GM18951 (cell line): ENCODE data around the gene UBXN7.
A peak's percentile ranks its signal among the peaks of the same experiment; 100 is the strongest.
"Not testable (repeated sequence)": the region's sequence is repeated elsewhere in the genome, so short reads cannot be mapped to it uniquely, and the experiment has no call there.

Experiments used
- POLR2A ChIP-seq: IDR thresholded peaks from 4 replicates; pipeline ENCODE4 v1.6.1; 2011; ENCODE audit warnings: mild to moderate bottlenecking; ENCODE audit not compliant: insufficient read length, insufficient read depth; ENCODE audit errors: extremely low read depth
- in situ Hi-C: fragments of 300-500 bp; cut with MboI; formaldehyde crosslinking; loops from one replicate; pipeline ENCODE4 v1.12.0; 2022; ENCODE audit warnings: low sequenced_read_pairs, mixed read lengths, inconsistent platforms; ENCODE audit not compliant: unreplicated experiment

Gene UBXN7

GRCh38 chr3:196327405-196327804 lies 104.8 kb downstream of the UBXN7 start:
- in situ Hi-C loops = no loop called here
- no peak for TF ChIP-seq POLR2A

DNA sequence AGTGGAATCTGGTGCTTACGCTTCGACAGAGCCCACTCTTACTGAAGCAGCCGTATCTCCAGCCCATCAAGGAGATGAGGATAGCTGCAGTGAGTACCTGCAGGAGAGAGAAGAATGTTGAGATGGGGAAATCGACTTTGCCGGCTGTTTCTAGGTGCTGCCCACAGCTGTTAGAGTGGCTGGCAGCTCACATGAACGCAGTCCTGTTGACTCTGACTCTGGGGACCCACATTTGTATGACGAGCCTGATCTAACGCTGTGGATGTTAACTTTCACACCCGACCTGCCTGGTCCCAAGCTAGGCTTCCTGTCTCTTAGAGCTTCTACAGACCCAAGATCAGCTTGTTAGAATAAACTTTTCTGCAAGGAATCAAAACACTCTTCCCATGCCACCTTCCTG lies 105.3 kb downstream of the UBXN7 start:
- TF ChIP-seq POLR2A = no peak
- in situ Hi-C loops = no loop called here

GRCh38 chr3:196323691-196324090 lies 108.5 kb downstream of the UBXN7 start:
- no peak for TF ChIP-seq POLR2A
- in situ Hi-C loops = no loop called here

GRCh38 chr3:196323016-196323415 lies 109.2 kb downstream of the UBXN7 start:
- TF ChIP-seq POLR2A = no peak
- in situ Hi-C loops = no loop called here

DNA sequence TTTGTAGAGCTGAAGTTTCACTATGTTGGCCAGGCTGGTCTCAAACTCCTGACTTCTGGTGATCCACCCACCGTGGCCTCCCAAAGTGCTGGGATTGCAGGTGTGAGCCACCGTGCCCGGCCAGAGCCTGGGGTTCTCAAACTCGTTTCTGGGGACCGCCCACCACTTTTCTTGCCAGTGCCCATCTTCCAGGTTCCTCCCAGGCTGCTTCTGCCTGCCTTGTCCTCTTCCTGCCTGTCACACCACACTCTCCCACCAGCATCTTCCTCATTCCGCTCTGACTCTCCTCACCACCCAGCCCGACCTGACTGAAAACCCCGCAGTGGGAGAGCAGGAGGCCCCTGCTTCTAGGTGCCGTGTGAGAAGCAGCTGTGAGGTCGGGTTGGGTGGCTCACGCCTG lies 111.1 kb downstream of the UBXN7 start:
- in situ Hi-C loops = no loop called here
- TF ChIP-seq POLR2A = no peak

- in situ Hi-C loops = no loop called here
- no peak for TF ChIP-seq POLR2A
Observed at GRCh38 chr3:196320137-196320536, 112.1 kb downstream of the UBXN7 start.

DNA sequence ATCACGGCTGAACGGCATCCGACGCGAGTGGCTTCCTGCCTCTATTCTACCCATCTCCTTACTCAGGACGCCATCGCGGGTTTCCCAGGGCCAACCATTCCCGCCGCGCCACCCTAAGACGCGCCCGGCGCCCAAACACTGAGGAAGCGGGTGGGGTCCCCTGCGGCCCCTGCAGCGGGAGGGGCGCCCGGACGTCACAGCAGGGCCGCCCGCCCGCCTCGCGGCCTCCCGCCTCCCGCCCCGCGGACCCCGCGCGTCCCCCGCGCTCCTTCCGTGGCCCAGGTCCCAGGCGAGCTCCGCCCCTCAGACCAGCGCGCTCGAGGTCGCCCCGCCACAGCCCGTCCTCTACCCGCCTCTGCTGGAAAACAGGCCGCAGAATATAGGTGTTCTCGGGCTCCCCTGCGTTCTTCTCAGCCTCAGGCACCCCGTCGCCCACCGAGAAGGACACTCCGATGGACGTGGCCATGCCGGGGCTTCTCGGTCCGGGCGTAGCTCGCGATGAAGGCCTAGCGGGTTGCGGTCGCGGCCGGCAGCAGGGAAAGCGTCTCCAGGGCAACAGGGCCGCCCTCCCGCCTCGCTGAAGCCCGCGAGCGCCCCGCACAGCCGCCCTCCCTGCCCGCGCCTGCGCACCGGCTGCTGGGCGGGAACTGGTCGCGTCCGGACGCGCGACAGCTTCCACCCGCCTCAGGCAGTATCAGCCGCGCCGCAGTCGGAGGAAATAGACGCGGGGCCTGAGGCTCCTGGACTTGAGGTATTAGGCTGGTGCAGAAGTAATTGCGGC lies 114.3 kb downstream of the UBXN7 start, which contains the start of gene DYNLT2B:
Gene DYNLT2B (minus strand): TSS at position 554 of the 781 bp plus-strand sequence. CDS start 88 bp downstream, at position 466.
- in situ Hi-C loops = no loop called here
- TF ChIP-seq POLR2A = peak; percentile 89

DNA sequence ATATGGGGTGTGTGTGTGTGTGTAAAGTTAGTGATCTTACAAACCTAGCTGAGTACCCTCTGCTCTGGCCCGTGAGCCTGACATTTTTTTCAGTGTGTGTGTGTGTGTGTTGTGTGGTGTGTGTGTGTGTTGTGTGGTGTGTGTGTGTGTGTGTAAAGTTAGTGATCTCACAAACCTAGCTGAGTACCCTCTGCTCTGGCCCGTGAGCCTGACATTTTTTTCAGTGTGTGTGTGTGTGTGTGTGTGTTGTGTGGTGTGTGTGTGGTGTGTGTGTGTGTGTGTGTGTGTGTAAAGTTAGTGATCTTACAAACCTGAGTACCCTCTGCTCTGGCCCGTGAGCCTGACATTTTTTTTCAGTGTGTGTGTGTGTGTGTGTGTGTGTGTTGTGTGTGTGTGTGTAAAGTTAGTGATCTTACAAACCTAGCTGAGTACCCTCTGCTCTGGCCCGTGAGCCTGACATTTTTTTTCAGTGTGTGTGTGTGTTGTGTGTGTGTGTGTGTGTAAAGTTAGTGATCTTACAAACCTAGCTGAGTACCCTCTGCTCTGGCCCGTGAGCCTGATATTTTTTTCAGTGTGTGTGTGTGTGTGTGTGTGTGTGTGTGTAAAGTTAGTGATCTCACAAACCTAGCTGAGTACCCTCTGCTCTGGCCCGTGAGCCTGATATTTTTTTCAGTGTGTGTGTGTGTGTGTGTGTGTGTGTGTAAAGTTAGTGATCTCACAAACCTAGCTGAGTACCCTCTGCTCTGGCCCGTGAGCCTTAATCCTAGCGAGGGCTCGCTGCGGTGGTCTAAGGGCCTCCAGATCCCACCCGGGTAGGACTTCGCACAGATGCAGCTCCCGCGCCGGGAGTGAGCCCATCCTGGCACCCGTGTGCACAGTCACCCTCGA lies 115.2 kb downstream of the UBXN7 start:
- in situ Hi-C loops = not testable (repeated sequence)

- in situ Hi-C loops = no loop called here
- no peak for TF ChIP-seq POLR2A
Observed at GRCh38 chr3:196315821-196316220, 116.4 kb downstream of the UBXN7 start.

- in situ Hi-C loops = no loop called here
- TF ChIP-seq POLR2A = no peak
Observed at GRCh38 chr3:196314597-196314996, 117.6 kb downstream of the UBXN7 start.

GRCh38 chr3:196314086-196314485 lies 118.1 kb downstream of the UBXN7 start:
- in situ Hi-C loops = not testable (repeated sequence)

- in situ Hi-C loops = not testable (repeated sequence)
Observed at GRCh38 chr3:196302960-196303359, 129.3 kb downstream of the UBXN7 start.

GRCh38 chr3:196302551-196302950 lies 129.7 kb downstream of the UBXN7 start:
- in situ Hi-C loops = not testable (repeated sequence)

DNA sequence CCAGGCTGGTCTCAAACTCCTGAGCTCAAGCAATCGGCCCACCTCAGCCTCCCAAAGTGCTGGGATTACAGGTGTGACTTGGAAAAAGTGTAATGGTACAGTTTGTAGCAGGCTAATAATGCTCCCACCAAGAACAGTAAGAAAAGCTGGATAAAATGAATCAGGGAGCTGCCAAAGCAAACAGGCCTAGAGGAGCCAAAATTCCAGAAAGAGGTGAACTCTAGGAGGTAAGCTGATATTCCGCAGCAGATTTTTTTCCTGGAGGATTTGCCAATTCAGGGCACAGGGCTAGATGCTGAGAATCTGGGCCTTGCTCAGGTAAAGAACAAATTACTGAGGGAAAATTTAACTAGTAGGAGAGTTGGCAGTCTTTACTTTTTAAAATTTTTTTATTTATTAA lies 133.7 kb downstream of the UBXN7 start:
- in situ Hi-C loops = no loop called here

More for the DNA sequence above, 133.7 kb downstream of the UBXN7 start:
- no peak for TF ChIP-seq POLR2A
